Fibroblast of mammary gland (primary cell): Measurements from ENCODE around the gene TMTC1.

Experiments used
- DNase-seq: peaks from one replicate; pipeline ENCODE4 v3.0.0-alpha.2; 2010; ENCODE audit warnings: low read depth
- H3K4me3 ChIP-seq: 2 replicates; pipeline ENCODE4 v1.5.1; 2011; ENCODE audit warnings: low read depth, mild to moderate bottlenecking, low read length, moderate library complexity; ENCODE audit not compliant: control insufficient read depth
- TF ChIP-seq, protein P1 (sequence below): conservative IDR thresholded peaks from 2 replicates; pipeline ENCODE4 v1.5.1; 2011; ENCODE audit warnings: low read depth, low read length, inconsistent platforms; ENCODE audit not compliant: control insufficient read depth, insufficient read depth

TMTC1 gene

DNA sequence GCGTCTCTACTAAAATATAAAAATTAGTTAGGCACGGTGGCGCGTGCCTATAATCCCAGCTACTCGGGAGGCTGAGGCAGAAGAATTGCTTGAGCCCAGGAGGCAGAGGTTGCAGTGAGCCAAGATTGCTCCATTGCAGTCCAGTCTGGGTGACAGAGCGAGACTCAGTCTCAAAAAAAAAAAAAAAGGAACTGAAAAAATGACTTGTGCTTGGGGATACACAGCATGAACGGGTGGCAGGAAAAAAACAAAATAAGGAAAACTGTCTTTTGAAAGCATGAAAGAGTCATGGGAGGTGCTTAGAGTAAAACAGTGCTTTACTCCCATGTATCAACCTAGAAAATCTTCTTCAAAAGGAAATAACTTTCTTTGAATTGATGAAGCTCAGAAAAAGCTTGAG lies 80.8 kb downstream of the TMTC1 start:
- TF ChIP-seq, protein P1, sequence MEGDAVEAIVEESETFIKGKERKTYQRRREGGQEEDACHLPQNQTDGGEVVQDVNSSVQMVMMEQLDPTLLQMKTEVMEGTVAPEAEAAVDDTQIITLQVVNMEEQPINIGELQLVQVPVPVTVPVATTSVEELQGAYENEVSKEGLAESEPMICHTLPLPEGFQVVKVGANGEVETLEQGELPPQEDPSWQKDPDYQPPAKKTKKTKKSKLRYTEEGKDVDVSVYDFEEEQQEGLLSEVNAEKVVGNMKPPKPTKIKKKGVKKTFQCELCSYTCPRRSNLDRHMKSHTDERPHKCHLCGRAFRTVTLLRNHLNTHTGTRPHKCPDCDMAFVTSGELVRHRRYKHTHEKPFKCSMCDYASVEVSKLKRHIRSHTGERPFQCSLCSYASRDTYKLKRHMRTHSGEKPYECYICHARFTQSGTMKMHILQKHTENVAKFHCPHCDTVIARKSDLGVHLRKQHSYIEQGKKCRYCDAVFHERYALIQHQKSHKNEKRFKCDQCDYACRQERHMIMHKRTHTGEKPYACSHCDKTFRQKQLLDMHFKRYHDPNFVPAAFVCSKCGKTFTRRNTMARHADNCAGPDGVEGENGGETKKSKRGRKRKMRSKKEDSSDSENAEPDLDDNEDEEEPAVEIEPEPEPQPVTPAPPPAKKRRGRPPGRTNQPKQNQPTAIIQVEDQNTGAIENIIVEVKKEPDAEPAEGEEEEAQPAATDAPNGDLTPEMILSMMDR, result no peak
- no peak for DNase-seq
- no peak overlapping the region for H3K4me3 ChIP-seq

DNA sequence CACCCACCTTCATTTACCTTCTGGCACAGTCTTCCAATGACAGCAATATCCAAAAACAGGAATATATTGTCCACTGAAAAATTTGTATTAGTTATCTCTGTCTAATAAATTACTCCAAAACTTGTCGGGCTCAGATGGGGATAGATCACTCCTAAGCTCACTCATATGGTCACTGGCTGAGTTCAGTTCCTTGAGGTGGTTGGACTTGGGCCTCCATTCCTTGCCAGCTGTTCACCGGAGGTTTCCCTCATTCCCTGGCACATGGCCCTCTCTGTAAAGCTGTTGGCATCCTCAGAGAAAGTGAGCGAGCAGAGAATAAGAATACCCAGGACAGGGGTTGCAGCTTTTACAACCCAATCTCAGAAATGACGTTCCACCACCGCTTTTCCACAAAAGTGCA lies 81.5 kb downstream of the TMTC1 start:
- H3K4me3 ChIP-seq, result no peak overlapping the region
- DNase-seq, result no peak
- TF ChIP-seq, protein P1, result no peak

DNA sequence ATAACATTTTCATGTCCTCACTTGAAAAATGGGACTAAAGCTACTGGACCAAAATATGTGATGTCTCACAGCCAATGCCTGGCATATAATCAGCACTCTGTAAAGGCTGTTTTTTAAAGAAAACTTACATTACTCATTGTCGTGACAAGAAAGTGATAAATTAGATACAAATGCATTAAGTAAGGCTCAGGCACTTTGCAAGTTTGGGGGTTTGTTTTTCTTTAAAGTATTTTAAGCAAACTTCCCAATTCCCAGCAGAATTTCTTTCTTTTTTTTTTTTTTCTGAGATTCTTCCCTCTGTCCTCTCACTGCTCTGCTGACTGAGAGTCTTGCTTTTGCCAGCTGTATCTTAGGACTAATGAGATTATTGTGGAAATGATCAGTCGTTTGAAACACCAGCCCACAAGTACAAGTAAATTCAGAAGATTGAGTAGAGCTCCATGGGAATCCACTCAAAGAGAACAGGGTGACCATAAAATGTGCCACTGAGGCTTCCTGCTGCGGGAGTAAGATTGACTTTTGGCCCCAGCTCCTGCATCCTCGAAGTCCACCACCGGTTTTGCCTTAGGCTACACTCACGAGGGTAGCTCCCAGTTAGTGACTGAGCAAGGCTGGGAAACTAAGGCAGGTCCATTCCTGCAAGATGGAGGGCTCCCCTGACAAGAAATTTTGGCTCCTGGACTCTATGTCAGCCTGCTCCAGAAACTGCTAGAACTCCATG lies 82.8 kb downstream of the TMTC1 start:
- peak; percentile 58 for DNase-seq
- TF ChIP-seq, protein P1, result no peak
- no peak overlapping the region for H3K4me3 ChIP-seq

DNA sequence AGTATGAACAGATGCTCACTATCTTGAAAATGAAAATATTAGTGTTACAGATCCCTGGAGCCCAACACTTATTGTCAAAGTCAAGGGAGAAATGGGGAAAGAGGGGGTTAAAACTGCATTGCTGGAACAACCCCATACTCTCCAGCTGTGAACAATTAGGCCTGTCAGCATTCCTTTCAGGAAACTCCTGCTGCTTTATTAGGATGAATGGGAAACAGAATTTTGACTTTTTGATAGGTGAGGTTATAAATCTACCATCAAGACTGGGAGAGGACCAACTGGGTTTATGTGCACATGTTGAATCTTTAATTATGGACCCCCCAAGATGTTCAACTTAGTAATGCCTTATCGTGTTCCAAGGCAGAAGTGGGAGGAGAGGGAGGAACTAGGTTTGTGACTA lies 85.0 kb downstream of the TMTC1 start:
- no peak overlapping the region for H3K4me3 ChIP-seq
- TF ChIP-seq, protein P1, result no peak
- peak; percentile 17 for DNase-seq

DNA sequence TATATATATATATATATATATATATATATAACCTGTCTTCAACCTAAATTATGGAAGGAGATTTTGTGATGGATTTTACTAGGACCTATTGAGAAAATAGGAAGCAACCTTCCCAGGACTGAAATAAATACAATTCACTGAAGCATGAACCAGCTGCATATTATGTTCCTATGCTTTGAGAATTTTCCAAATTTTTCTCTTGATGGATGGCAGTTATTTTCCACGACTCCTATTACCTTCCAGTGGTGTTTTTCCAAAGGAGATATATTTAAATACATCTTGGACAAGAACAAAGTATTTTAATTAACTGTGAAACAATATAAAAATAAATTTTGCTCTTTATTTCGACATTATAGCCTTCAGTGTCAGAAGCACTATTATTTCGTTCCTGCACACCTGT lies 87.9 kb downstream of the TMTC1 start:
- DNase-seq, result no peak
- TF ChIP-seq, protein P1, result no peak
- no peak overlapping the region for H3K4me3 ChIP-seq

DNA sequence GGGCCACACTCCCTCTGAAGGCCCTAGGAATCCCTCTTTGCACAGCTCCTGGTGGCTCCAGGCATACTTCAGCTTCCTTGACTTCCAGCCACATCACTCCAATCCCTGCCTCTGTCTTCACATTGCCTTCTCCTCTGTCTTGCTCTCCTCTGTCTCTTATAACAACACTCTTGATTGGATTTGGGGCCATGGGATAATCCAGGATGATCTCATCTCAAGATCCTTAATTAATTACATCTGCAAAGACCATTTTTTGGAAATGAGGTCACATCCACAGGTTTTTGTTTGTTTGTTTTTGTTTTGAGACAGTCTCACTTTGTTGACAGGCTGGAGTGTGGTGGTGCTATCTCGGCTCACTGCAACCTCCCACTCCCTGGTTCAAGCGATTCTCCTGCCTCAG lies 88.7 kb downstream of the TMTC1 start:
- DNase-seq, result peak; percentile 74

More for the DNA sequence above, 88.7 kb downstream of the TMTC1 start:
- TF ChIP-seq, protein P1, result no peak
- no peak overlapping the region for H3K4me3 ChIP-seq
